GM21825 (cell line): ENCODE data around the gene RAC3.

ENCODE experiments used
- ATAC-seq: cut with Tn5 transposase; IDR thresholded peaks from one replicate; pipeline ENCODE4 v1.9.1; 2021; ENCODE audit warnings: mild to moderate bottlenecking, moderate library complexity; ENCODE audit not compliant: unreplicated experiment

Gene RAC3

GRCh38 chr17:82054351-82055022 lies 23.0 kb downstream of the RAC3 start:
- ATAC-seq = no peak

- no peak for ATAC-seq
Measured at GRCh38 chr17:82055023-82055964, 23.8 kb downstream of the RAC3 start.

- no peak for ATAC-seq
Measured at GRCh38 chr17:82055965-82056728, 24.7 kb downstream of the RAC3 start.

- ATAC-seq = no peak
Measured at GRCh38 chr17:82056729-82057621, 25.5 kb downstream of the RAC3 start.

GRCh38 chr17:82058230-82058854 lies 26.9 kb downstream of the RAC3 start:
- ATAC-seq = no peak

GRCh38 chr17:82058855-82059249 lies 27.4 kb downstream of the RAC3 start:
- no peak for ATAC-seq

- no peak for ATAC-seq
Measured at GRCh38 chr17:82059272-82060000, 28.0 kb downstream of the RAC3 start.

- ATAC-seq = no peak
Measured at GRCh38 chr17:82060001-82060380, 28.5 kb downstream of the RAC3 start.

- ATAC-seq = no peak
Measured at GRCh38 chr17:82060614-82061013, 29.1 kb downstream of the RAC3 start.

- no peak for ATAC-seq
Measured at GRCh38 chr17:82061047-82061925, 29.8 kb downstream of the RAC3 start.

- ATAC-seq = no peak
Measured at GRCh38 chr17:82062076-82062983, 30.9 kb downstream of the RAC3 start.

GRCh38 chr17:82062984-82063368 lies 31.5 kb downstream of the RAC3 start:
- ATAC-seq = no peak

- ATAC-seq = no peak
Measured at GRCh38 chr17:82063424-82064415, 32.2 kb downstream of the RAC3 start.

GRCh38 chr17:82064433-82065192 lies 33.1 kb downstream of the RAC3 start:
- ATAC-seq = no peak

GRCh38 chr17:82065193-82065637 lies 33.7 kb downstream of the RAC3 start:
- ATAC-seq = no peak
